Esophagus squamous epithelium (tissue), 4 donors: Measurements from ENCODE around the gene NAT16.

Experiments used
- CTCF ChIP-seq, 6 experiments: fragments of 450-650 bp in 4 of 6; fragments of 200-600 bp in 2 of 6; sonication (generic) in 2 of 6; IDR thresholded peaks; one replicate each; pipeline ENCODE4 v1.5.1; 2016 to 2019; ENCODE audit warnings: antibody characterized with exemption in 6 of 6, mild to moderate bottlenecking in 4 of 6, moderate library complexity in 4 of 6
- POLR2A ChIP-seq, 4 donors: fragments of 450-650 bp; IDR thresholded peaks; one replicate each; pipeline ENCODE4 v1.6.1; 2017; ENCODE audit warnings: antibody characterized with exemption in 4 of 4, mild to moderate bottlenecking in 4 of 4, moderate library complexity in 3 of 4

- no peak for TF ChIP-seq CTCF (IDR thresholded peaks at IDR 0.05)
- no peak for TF ChIP-seq POLR2A (IDR thresholded peaks at IDR 0.05)
These were observed 45.6 kb upstream of the NAT16 start for GRCh38 chr7:101225650-101226049.
